GM23338 (cell line): Measurements from ENCODE around the gene WDR35.

ENCODE experiments used
- CREB1 ChIP-seq: fragments of 250-450 bp; sonication (Bioruptor Pico); IDR thresholded peaks from 2 replicates; pipeline ENCODE4 v1.5.0; 2020; ENCODE audit warnings: low read depth, mild to moderate bottlenecking, moderate library complexity
- EZH2 ChIP-seq: fragments of 200-600 bp; sonication (generic); IDR thresholded peaks from one replicate; pipeline ENCODE4 v1.8.0; 2017; ENCODE audit warnings: antibody characterized with exemption, mild to moderate bottlenecking, low read depth; ENCODE audit not compliant: unreplicated experiment
- EZH2phosphoT487 ChIP-seq: fragments of 200-600 bp; sonication (generic); IDR thresholded peaks from one replicate; pipeline ENCODE4 v1.8.1; 2018; ENCODE audit warnings: antibody characterized with exemption; ENCODE audit not compliant: unreplicated experiment
- NANOG ChIP-seq: IDR thresholded peaks from 2 replicates; pipeline ENCODE4 v1.6.1; 2016; ENCODE audit warnings: antibody characterized with exemption, borderline replicate concordance
- POLR2AphosphoS5 ChIP-seq: IDR thresholded peaks from 2 replicates; pipeline ENCODE4 v1.6.1; 2016; ENCODE audit warnings: antibody characterized with exemption, low read depth
- STAT1 ChIP-seq: IDR thresholded peaks from one replicate; pipeline ENCODE4 v1.6.1; 2016; ENCODE audit warnings: antibody characterized with exemption; ENCODE audit not compliant: unreplicated experiment
- ZNF331 ChIP-seq: fragments of 250-450 bp; sonication (Bioruptor Pico); IDR thresholded peaks from 2 replicates; pipeline ENCODE4 v1.5.0; 2020; ENCODE audit warnings: low read depth, mild to moderate bottlenecking, moderate library complexity
- TF ChIP-seq, protein P1 (sequence below), 2 experiments: fragments of 200-600 bp in 1 of 2; sonication (generic) in 1 of 2; conservative IDR thresholded peaks; 2 replicates each; pipeline versions ENCODE4 v1.5.1 to v1.6.1; 2016 to 2017; ENCODE audit warnings: antibody characterized with exemption in 2 of 2, low read depth in 2 of 2, mild to moderate bottlenecking in 2 of 2, moderate library complexity in 1 of 2
- TF ChIP-seq, protein P2 (sequence below): IDR thresholded peaks from one replicate; pipeline ENCODE4 v1.6.1; 2018; ENCODE audit warnings: antibody characterized with exemption; ENCODE audit not compliant: unreplicated experiment
- TF ChIP-seq, protein P3 (sequence below): IDR thresholded peaks from 2 replicates; pipeline ENCODE4 v1.6.1; 2016; ENCODE audit warnings: antibody characterized with exemption

DNA sequence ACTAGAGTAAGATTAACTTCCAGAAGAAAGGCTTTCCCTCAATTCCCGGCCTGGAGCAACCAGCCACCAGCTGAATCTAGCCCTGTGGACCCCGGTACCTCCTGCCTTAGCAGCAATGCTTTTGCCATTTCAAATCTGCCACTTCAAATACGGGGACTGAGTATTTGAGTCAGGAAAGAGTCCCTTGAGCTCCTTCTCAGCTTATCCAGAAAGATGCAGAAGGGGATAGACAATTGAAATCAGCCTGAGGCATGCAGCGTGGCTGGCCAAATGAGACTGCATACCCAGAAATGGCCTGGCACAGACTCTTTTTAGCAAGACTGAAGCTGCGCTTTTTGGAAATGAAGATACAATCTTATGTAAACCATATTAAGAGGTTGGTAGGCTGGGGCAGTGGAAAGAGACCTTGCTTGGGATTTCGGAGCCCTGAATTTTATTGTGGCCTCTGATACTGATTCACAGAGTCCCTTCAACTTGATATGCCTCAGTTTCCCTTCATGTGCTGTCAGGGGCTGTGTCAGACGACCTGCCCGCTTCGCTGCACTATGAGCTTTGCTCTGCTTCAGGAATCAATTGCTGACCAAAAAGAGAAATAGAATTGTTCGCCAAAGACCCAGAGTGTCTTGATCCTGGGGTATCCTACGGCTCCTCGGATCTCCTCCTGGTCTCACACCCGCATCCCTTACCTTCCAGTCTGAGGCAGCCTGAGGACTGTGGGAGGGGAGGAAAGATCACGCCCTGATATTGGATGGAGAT is 21.5 kb upstream of the WDR35 start:
- TF ChIP-seq, protein P1, sequence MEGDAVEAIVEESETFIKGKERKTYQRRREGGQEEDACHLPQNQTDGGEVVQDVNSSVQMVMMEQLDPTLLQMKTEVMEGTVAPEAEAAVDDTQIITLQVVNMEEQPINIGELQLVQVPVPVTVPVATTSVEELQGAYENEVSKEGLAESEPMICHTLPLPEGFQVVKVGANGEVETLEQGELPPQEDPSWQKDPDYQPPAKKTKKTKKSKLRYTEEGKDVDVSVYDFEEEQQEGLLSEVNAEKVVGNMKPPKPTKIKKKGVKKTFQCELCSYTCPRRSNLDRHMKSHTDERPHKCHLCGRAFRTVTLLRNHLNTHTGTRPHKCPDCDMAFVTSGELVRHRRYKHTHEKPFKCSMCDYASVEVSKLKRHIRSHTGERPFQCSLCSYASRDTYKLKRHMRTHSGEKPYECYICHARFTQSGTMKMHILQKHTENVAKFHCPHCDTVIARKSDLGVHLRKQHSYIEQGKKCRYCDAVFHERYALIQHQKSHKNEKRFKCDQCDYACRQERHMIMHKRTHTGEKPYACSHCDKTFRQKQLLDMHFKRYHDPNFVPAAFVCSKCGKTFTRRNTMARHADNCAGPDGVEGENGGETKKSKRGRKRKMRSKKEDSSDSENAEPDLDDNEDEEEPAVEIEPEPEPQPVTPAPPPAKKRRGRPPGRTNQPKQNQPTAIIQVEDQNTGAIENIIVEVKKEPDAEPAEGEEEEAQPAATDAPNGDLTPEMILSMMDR (conservative IDR thresholded peaks at IDR 0.05; ENCODE audit: low read depth in 2 of 2), result no peak
- TF ChIP-seq EZH2phosphoT487 (no peak), EZH2 (no peak), POLR2AphosphoS5 (no peak), CREB1 (no peak), NANOG (no peak), ZNF331 (no peak), STAT1 (no peak)
- TF ChIP-seq, protein P2, sequence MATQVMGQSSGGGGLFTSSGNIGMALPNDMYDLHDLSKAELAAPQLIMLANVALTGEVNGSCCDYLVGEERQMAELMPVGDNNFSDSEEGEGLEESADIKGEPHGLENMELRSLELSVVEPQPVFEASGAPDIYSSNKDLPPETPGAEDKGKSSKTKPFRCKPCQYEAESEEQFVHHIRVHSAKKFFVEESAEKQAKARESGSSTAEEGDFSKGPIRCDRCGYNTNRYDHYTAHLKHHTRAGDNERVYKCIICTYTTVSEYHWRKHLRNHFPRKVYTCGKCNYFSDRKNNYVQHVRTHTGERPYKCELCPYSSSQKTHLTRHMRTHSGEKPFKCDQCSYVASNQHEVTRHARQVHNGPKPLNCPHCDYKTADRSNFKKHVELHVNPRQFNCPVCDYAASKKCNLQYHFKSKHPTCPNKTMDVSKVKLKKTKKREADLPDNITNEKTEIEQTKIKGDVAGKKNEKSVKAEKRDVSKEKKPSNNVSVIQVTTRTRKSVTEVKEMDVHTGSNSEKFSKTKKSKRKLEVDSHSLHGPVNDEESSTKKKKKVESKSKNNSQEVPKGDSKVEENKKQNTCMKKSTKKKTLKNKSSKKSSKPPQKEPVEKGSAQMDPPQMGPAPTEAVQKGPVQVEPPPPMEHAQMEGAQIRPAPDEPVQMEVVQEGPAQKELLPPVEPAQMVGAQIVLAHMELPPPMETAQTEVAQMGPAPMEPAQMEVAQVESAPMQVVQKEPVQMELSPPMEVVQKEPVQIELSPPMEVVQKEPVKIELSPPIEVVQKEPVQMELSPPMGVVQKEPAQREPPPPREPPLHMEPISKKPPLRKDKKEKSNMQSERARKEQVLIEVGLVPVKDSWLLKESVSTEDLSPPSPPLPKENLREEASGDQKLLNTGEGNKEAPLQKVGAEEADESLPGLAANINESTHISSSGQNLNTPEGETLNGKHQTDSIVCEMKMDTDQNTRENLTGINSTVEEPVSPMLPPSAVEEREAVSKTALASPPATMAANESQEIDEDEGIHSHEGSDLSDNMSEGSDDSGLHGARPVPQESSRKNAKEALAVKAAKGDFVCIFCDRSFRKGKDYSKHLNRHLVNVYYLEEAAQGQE, result no peak
- TF ChIP-seq, protein P3, sequence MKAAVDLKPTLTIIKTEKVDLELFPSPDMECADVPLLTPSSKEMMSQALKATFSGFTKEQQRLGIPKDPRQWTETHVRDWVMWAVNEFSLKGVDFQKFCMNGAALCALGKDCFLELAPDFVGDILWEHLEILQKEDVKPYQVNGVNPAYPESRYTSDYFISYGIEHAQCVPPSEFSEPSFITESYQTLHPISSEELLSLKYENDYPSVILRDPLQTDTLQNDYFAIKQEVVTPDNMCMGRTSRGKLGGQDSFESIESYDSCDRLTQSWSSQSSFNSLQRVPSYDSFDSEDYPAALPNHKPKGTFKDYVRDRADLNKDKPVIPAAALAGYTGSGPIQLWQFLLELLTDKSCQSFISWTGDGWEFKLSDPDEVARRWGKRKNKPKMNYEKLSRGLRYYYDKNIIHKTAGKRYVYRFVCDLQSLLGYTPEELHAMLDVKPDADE, result no peak
